IMR-90 (cell line): ENCODE results near the gene ARVCF. TPM values are rescaled to one million over a fixed set of nuclear protein-coding genes. Genes with fewer than 3 reads are reported as not detected.

Experiments
- ATAC-seq: fragments of 200-7000 bp; cut with Tn5 transposase; 2 replicates; pipeline ENCODE4 v1.9.1; 2020; ENCODE audit warnings: low read depth, mild to moderate bottlenecking, moderate library complexity
- BruUV-seq: library from RNA; stranded (reverse); fragments of 400-500 nt; replicated peaks from 2 replicates; lab custom pipeline; 2021; lab: Mats Ljungman, UMichigan
- CTCF ChIA-PET: fragments of 300-600 bp; formaldehyde crosslinking; extraction: SDS; loops from one replicate; lab custom pipeline; 2021; ENCODE audit warnings: antibody characterized with exemption; lab: Yijun Ruan, JAX
- POLR2A ChIA-PET: fragments of 300-600 bp; sonication (Branson Sonifier 250); formaldehyde crosslinking; loops from one replicate; lab custom pipeline; 2022; ENCODE audit warnings: antibody characterized with exemption; ENCODE audit not compliant: unreplicated experiment; lab: Charles Lee
- DNase-seq: peaks from one replicate; pipeline ENCODE4 v3.0.0; 2013
- H2AFZ ChIP-seq: replicated peaks from 2 replicates; pipeline ENCODE3; 2013; ENCODE audit warnings: low read length, mild to moderate bottlenecking; ENCODE audit not compliant: poor library complexity
- H2AK5ac ChIP-seq: 2 replicates; pipeline ENCODE4 v1.6.1; 2013; ENCODE audit warnings: low read depth, low read length, inconsistent platforms
- H2AK9ac ChIP-seq: replicated peaks from 2 replicates; pipeline ENCODE3; 2013; ENCODE audit warnings: mild to moderate bottlenecking, low read depth, low read length, moderate library complexity; ENCODE audit not compliant: poor library complexity
- H2BK120ac ChIP-seq: 2 replicates; pipeline ENCODE4 v1.6.1; 2013; ENCODE audit warnings: low read depth, low read length, inconsistent platforms
- H2BK15ac ChIP-seq: 3 replicates; pipeline ENCODE4 v1.6.1; 2013; ENCODE audit warnings: low read depth, low read length, inconsistent platforms
- H2BK20ac ChIP-seq: 2 replicates; pipeline ENCODE4 v1.6.1; 2013; ENCODE audit warnings: low read depth, mild to moderate bottlenecking, inconsistent platforms, low read length, moderate library complexity
- H2BK5ac ChIP-seq: 2 replicates; pipeline ENCODE4 v1.6.1; 2013; ENCODE audit warnings: mild to moderate bottlenecking, low read depth, low read length, inconsistent platforms; ENCODE audit not compliant: poor library complexity, severe bottlenecking
- H3K14ac ChIP-seq: replicated peaks from 2 replicates; pipeline ENCODE4 v1.6.1; 2013; ENCODE audit warnings: low read depth, low read length, inconsistent platforms
- H3K18ac ChIP-seq: 2 replicates; pipeline ENCODE4 v1.6.1; 2013; ENCODE audit warnings: low read depth, low read length, control low read depth
- H3K23ac ChIP-seq: 2 replicates; pipeline ENCODE4 v1.6.1; 2013; ENCODE audit warnings: low read depth, low read length, inconsistent platforms
- H3K27ac ChIP-seq: 2 replicates; pipeline ENCODE4 v1.5.1; 2013; ENCODE audit warnings: mild to moderate bottlenecking, control low read depth, low read length; ENCODE audit not compliant: insufficient read depth
- H3K27me3 ChIP-seq: 2 replicates; pipeline ENCODE4 v1.6.1; 2013; ENCODE audit warnings: low read length; ENCODE audit not compliant: control insufficient read depth, insufficient read depth
- H3K36me3 ChIP-seq: 2 replicates; pipeline ENCODE4 v1.6.1; 2013; ENCODE audit warnings: low read length, mixed read lengths; ENCODE audit not compliant: control insufficient read depth, insufficient read depth
- H3K4ac ChIP-seq: 2 replicates; pipeline ENCODE4 v1.6.1; 2013; ENCODE audit warnings: low read depth, low read length, inconsistent platforms
- H3K4me1 ChIP-seq: 2 replicates; pipeline ENCODE4 v1.6.1; 2013; ENCODE audit warnings: low read length, mixed read lengths; ENCODE audit not compliant: control insufficient read depth, insufficient read depth
- H3K4me2 ChIP-seq: 2 replicates; pipeline ENCODE4 v1.6.1; 2013; ENCODE audit warnings: low read depth, mild to moderate bottlenecking, control low read depth, low read length, moderate library complexity
- H3K4me3 ChIP-seq: 2 replicates; pipeline ENCODE4 v1.5.1; 2013; ENCODE audit warnings: low read depth, mild to moderate bottlenecking, control low read depth, low read length, moderate library complexity; ENCODE audit not compliant: insufficient read depth
- H3K56ac ChIP-seq: 2 replicates; pipeline ENCODE4 v1.6.1; 2013; ENCODE audit warnings: low read length, inconsistent platforms; ENCODE audit not compliant: insufficient read depth; ENCODE audit errors: extremely low read depth
- H3K79me1 ChIP-seq, 2 experiments: 2 replicates each; pipeline ENCODE4 v1.6.1; 2013; ENCODE audit warnings: low read length in 2 of 2, inconsistent platforms in 1 of 2, low read depth in 1 of 2
- H3K9ac ChIP-seq: 2 replicates; pipeline ENCODE4 v1.6.1; 2013; ENCODE audit warnings: low read depth, low read length, control low read depth
- H3K9me1 ChIP-seq: 2 replicates; pipeline ENCODE4 v1.6.1; 2013; ENCODE audit warnings: low read length, inconsistent platforms; ENCODE audit not compliant: insufficient read depth
- H3K9me3 ChIP-seq: 2 replicates; pipeline ENCODE4 v1.6.1; 2013; ENCODE audit warnings: low read length; ENCODE audit not compliant: control insufficient read depth, insufficient read depth
- H4K20me1 ChIP-seq: 2 replicates; pipeline ENCODE4 v1.6.1; 2013; ENCODE audit warnings: low read length, inconsistent platforms; ENCODE audit not compliant: insufficient read depth
- H4K5ac ChIP-seq: 2 replicates; pipeline ENCODE4 v1.6.1; 2013; ENCODE audit warnings: mild to moderate bottlenecking, low read depth, low read length, control low read depth
- H4K8ac ChIP-seq, 2 experiments: 2 replicates each; pipeline ENCODE4 v1.6.1; 2013; ENCODE audit warnings: low read depth in 2 of 2, low read length in 2 of 2, control low read depth in 1 of 2, inconsistent platforms in 1 of 2
- H4K91ac ChIP-seq: 2 replicates; pipeline ENCODE4 v1.6.1; 2013; ENCODE audit warnings: low read depth, low read length, inconsistent platforms; ENCODE audit not compliant: insufficient read depth
- BHLHE40 ChIP-seq: fragments of 150-350 bp; IDR thresholded peaks from 2 replicates; pipeline ENCODE4 v1.6.1; 2016; ENCODE audit warnings: mild to moderate bottlenecking, low read depth, low read length
- MXI1 ChIP-seq: IDR thresholded peaks from 2 replicates; pipeline ENCODE4 v1.6.1; 2012; ENCODE audit warnings: low read depth, mild to moderate bottlenecking, low read length, moderate library complexity, borderline replicate concordance
- POLR2A ChIP-seq: IDR thresholded peaks from 2 replicates; pipeline ENCODE4 v1.6.1; 2012; ENCODE audit warnings: mild to moderate bottlenecking, low read depth, low read length
- RAD21 ChIP-seq: IDR thresholded peaks from 2 replicates; pipeline ENCODE4 v1.6.1; 2012; ENCODE audit warnings: low read length, improper control_type of control experiment
- WGBS, 2 experiments: methylation state at CpG; one replicate each; pipeline versions ENCODE4 v1.1.5 to v1.1.7; 2013; ENCODE audit warnings: missing lambda C conversion rate in 2 of 2; ENCODE audit not compliant: insufficient read length in 1 of 2; ENCODE audit errors: extremely low coverage in 2 of 2; 5-methylcytosine and 5-hydroxymethylcytosine counted together
- dilution Hi-C: fragments of 300-500 bp; cut with HindIII; formaldehyde crosslinking; loops from one replicate; pipeline ENCODE4 v1.14.3; 2018; ENCODE audit warnings: low sequenced_read_pairs; ENCODE audit not compliant: unreplicated experiment
- in situ Hi-C: fragments of 300-500 bp; cut with MboI; formaldehyde crosslinking; loops from 3 replicates; pipeline ENCODE4 v1.14.3; 2019; ENCODE audit warnings: low sequenced_read_pairs, inconsistent platforms, mixed read lengths
- intact Hi-C: fragments of 100-400 bp; cut with micrococcal nuclease; formaldehyde crosslinking; loops from 2 replicates; pipeline ENCODE4 v1.10.0; 2022
- polyA plus RNA-seq, 3 experiments: library from polyadenylated mRNA; depleted of rRNA; stranded (reverse); fragments of >200 nt; gene quantifications; 2 replicates each; pipeline ENCODE4 v1.2.3, GENCODE V29; 2012; ENCODE audit warnings: low replicate concordance in 1 of 3
- total RNA-seq: library from RNA; depleted of rRNA; stranded (reverse); fragments of >200 nt; gene quantifications from 2 replicates; pipeline ENCODE4 v1.2.3, GENCODE V29; 2012

The ARVCF gene
- total and polyA plus RNA-seq, 2 of the 4 experiments (the other 2 are of a cell fraction) = 8.6 to 14.1 TPM

- Histone ChIP-seq H2AFZ (no peak overlapping the region), H3K9me3 (no peaks in the 10 kb centered on the region), H4K8ac (no peak overlapping the region), H4K5ac (no peak overlapping the region), H3K27me3 (no peaks in the 10 kb centered on the region), H4K91ac (no peak overlapping the region), H3K4me2 (no peak overlapping the region), H2AK5ac (no peak overlapping the region), H2BK15ac (no peak overlapping the region), H2BK120ac (no peak overlapping the region), H3K27ac (no peak overlapping the region), H3K9me1 (peaks cover 6% of the 10 kb centered on the region), H3K36me3 (peaks cover 33% of the 10 kb centered on the region), H3K4me1 (no peaks in the 10 kb centered on the region), H3K18ac (no peak overlapping the region), H3K23ac (no peak overlapping the region), H3K4me3 (no peak overlapping the region), H2BK20ac (no peak overlapping the region), H3K9ac (no peak overlapping the region), H3K4ac (no peak overlapping the region), H3K79me1 (peaks cover 5 to 8% of the 10 kb centered on the region in 2 experiments; a peak in 1 of 4 replicates), H2AK9ac (peak overlapping the region; percentile 42), H4K20me1 (no peaks in the 10 kb centered on the region; the same call in 1 of the 2 replicates), H3K56ac (no peak overlapping the region), H2BK5ac (no peak overlapping the region), H3K14ac (no peak overlapping the region)
- intact Hi-C loops (no loop called here), dilution Hi-C loops (no loop called here), in situ Hi-C loops (no loop called here)
- TF ChIP-seq POLR2A (no peak), BHLHE40 (peak; percentile 79), MXI1 (no peak), RAD21 (no peak)
- no CpG with 5 or more reads among the region's 11 CpGs for WGBS, 2 experiments
- BruUV-seq = no TSS peak
- peak; percentile 55 for DNase-seq
- no peak for ATAC-seq
- ChIA-PET POLR2A (no interaction called here), CTCF (no interaction called here)
These were observed 46.1 kb upstream of the ARVCF start for GRCh38 chr22:20062766-20063083.
